Activated CD4-positive, alpha-beta T cell treated with anti-CD3 and anti-CD28 coated beads, Interleukin-2, amount 10 ng/mL, durations not matched to agents 24 days and 14 days (primary cell): ENCODE data around the gene CPED1. TPM values are rescaled to one million over a fixed set of nuclear protein-coding genes. Genes with fewer than 3 reads are reported as not detected.
A peak's percentile ranks its signal among the peaks of the same experiment; 100 is the strongest.
"Not testable (repeated sequence)": the region's sequence is repeated elsewhere in the genome, so short reads cannot be mapped to it uniquely, and the experiment has no call there.

Experiments used
- DNase-seq: peaks from one replicate; pipeline ENCODE4 v3.0.0; 2022
- H3K27ac Mint-ChIP-seq: one replicate; pipeline ENCODE4 v1.8.0; 2022; ENCODE audit warnings: mild to moderate bottlenecking, mixed read lengths
- H3K27me3 Mint-ChIP-seq: one replicate; pipeline ENCODE4 v1.8.0; 2022; ENCODE audit warnings: mixed read lengths
- H3K36me3 Mint-ChIP-seq: one replicate; pipeline ENCODE4 v1.8.0; 2022; ENCODE audit warnings: low read depth, mild to moderate bottlenecking, mixed read lengths
- H3K4me1 Mint-ChIP-seq: one replicate; pipeline ENCODE4 v1.8.0; 2021; ENCODE audit warnings: mixed read lengths
- H3K4me3 Mint-ChIP-seq: one replicate; pipeline ENCODE4 v1.8.0; 2022; ENCODE audit warnings: mild to moderate bottlenecking, moderate library complexity, mixed read lengths
- H3K9me3 Mint-ChIP-seq: one replicate; pipeline ENCODE4 v1.8.0; 2021; ENCODE audit warnings: mixed read lengths
- intact Hi-C: fragments of 100-400 bp; cut with micrococcal nuclease; formaldehyde crosslinking; loops from one replicate; pipeline ENCODE4 v1.15.1; 2023
- total RNA-seq: library from RNA; stranded (reverse); gene quantifications from 2 replicates; pipeline ENCODE4 v1.2.3, GENCODE V29; 2022

CPED1 gene
- total RNA-seq, 1 donor from 2014 or later: not detected

DNA sequence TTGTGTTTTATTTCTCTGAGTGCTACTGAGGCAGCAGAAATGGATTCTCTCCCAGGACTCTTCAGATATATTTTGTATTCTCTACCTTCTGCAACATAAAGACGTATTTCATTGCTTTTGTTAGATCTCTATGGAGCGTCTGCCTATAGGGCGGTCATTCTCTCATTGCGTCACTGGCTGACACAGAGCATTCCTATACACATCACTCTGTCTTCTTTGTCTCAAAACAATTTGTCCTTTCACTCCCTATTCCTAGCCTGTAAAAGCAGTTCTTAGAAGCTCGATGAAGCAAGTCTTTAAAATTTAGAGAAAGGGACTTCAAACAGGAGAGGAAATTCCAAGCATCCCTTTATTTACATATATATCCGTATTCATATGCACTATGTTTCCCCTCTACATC is 120.6 kb downstream of the CPED1 start:
- Mint-ChIP-seq H3K27me3 (peaks cover 22% of the 10 kb centered on the region), H3K4me3 (no peak overlapping the region), H3K27ac (no peak overlapping the region), H3K36me3 (no peaks in the 10 kb centered on the region), H3K4me1 (no peaks in the 10 kb centered on the region), H3K9me3 (no peaks in the 10 kb centered on the region)
- DNase-seq: no peak
- intact Hi-C loops: loop anchor here (5.0 to 10.0 kb wide), 2 partner anchors 302 to 886 kb away; no protein-coding TSS in a partner anchor

- no peaks in the 10 kb centered on the region for H3K9me3 Mint-ChIP-seq
- DNase-seq: no peak
- intact Hi-C loops: loop anchor here (5.0 kb wide), 1 partner anchor 1499 kb away; no protein-coding TSS in a partner anchor
- H3K36me3 Mint-ChIP-seq: no peaks in the 10 kb centered on the region
- H3K4me3 Mint-ChIP-seq: no peak overlapping the region
- peaks cover 17% of the 10 kb centered on the region for H3K27me3 Mint-ChIP-seq
- H3K4me1 Mint-ChIP-seq: no peaks in the 10 kb centered on the region
- no peak overlapping the region for H3K27ac Mint-ChIP-seq
Observed at GRCh38 chr7:121113288-121113687, 124.8 kb downstream of the CPED1 start.

GRCh38 chr7:121116396-121116795 is 127.9 kb downstream of the CPED1 start:
- no peaks in the 10 kb centered on the region for H3K9me3 Mint-ChIP-seq
- no peaks in the 10 kb centered on the region for H3K4me1 Mint-ChIP-seq
- H3K36me3 Mint-ChIP-seq: no peaks in the 10 kb centered on the region
- DNase-seq: no peak
- H3K27me3 Mint-ChIP-seq: peaks cover 7% of the 10 kb centered on the region
- no peak overlapping the region for H3K27ac Mint-ChIP-seq
- H3K4me3 Mint-ChIP-seq: no peak overlapping the region
- intact Hi-C loops: no loop called here

GRCh38 chr7:121119047-121119446 is 130.5 kb downstream of the CPED1 start:
- Mint-ChIP-seq H3K4me3 (no peak overlapping the region), H3K9me3 (no peaks in the 10 kb centered on the region), H3K27me3 (peaks cover 8% of the 10 kb centered on the region), H3K36me3 (no peaks in the 10 kb centered on the region), H3K4me1 (no peaks in the 10 kb centered on the region), H3K27ac (no peak overlapping the region)
- intact Hi-C loops: no loop called here
- no peak for DNase-seq

DNA sequence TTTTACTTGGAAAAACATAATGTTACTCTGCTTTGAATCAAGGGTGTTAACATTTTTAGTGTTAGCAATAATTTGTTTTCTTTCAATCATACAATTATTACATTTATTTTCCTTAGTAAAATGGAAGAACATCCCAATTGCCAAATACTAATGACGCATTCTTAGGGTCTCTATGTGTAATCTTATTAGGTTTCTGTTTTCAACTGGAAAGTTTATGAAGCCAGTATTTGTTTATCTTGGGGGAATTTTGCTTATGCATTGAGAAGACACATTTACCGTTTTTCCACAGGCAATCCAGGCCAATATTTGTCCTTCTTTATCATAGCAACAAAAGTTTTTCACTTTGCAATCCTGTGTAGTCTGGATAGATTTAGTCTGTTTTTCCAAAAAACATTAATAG is 134.5 kb downstream of the CPED1 start:
- no peak overlapping the region for H3K27ac Mint-ChIP-seq
- no peaks in the 10 kb centered on the region for H3K9me3 Mint-ChIP-seq
- no peaks in the 10 kb centered on the region for H3K36me3 Mint-ChIP-seq
- peaks cover 9% of the 10 kb centered on the region for H3K27me3 Mint-ChIP-seq
- H3K4me1 Mint-ChIP-seq: no peaks in the 10 kb centered on the region
- DNase-seq: no peak
- intact Hi-C loops: loop anchor here (10.0 kb wide), 1 partner anchor 422 kb away; no protein-coding TSS in a partner anchor
- no peak overlapping the region for H3K4me3 Mint-ChIP-seq

- DNase-seq, H3K27ac Mint-ChIP-seq, H3K4me1 Mint-ChIP-seq, H3K36me3 Mint-ChIP-seq, H3K9me3 Mint-ChIP-seq, H3K27me3 Mint-ChIP-seq, H3K4me3 Mint-ChIP-seq: not testable (repeated sequence)
- intact Hi-C loops: loop anchor here (5.0 to 10.0 kb wide), 2 partner anchors 212 to 419 kb away; no protein-coding TSS in a partner anchor
Observed at GRCh38 chr7:121125454-121125853, 136.9 kb downstream of the CPED1 start.

DNA sequence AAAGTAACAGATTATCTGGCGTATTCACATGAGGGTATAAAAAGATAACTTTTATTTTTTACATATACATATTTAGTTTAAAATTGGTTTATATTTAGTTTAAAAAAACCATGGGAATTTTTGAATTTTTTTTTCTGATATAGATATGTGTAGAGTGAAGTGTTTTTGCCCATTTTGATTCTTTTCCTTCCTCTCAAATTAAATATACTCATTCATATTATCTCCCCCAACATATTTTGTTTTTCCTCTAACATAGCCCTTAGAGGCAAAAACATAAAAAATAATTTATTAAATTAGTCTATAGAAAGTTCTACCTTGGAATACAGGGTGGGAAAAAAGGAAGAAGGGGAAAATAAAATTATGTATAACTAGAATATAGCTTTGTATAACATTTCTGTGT is 137.7 kb downstream of the CPED1 start:
- H3K4me1 Mint-ChIP-seq: no peaks in the 10 kb centered on the region
- no peak overlapping the region for H3K27ac Mint-ChIP-seq
- intact Hi-C loops: loop anchor here (5.0 to 10.0 kb wide), 2 partner anchors 211 to 419 kb away; no protein-coding TSS in a partner anchor
- H3K4me3 Mint-ChIP-seq: no peak overlapping the region
- no peak for DNase-seq
- H3K9me3 Mint-ChIP-seq: no peaks in the 10 kb centered on the region
- H3K27me3 Mint-ChIP-seq: peaks cover 9% of the 10 kb centered on the region
- H3K36me3 Mint-ChIP-seq: no peaks in the 10 kb centered on the region

DNA sequence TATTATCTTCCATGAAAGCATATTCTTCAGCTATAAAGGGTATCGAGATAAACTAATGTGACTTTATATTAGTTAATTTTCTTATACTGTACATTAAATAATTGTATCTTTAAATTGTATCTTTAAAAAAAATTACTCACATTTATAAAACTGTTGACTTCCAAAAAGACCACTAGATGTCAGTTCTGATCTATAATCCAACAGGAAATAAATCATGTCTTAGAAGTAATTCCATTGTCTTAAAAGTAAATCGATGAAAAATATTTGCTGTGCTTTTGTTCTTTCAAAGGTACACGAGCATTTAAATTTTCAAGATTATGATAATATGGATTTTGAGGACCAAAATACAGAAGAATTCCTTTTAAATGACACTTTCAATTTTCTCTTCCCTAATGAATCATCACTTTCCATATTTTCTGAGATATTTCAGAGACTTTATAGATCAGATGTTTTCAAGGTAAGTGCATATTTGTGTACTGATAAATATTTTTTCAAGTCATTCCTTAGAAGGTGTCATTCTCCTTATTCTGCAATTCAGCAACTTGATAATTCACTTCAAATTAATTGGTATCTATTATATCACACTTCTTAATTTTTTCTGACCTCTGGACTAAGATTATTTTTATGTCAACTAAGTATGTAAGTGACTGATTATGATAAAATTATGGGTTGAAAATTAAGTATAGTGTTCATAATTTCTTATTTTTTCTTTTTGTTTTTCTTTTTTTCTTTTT is 138.5 kb downstream of the CPED1 start:
- H3K9me3 Mint-ChIP-seq: no peaks in the 10 kb centered on the region
- no peak overlapping the region for H3K27ac Mint-ChIP-seq
- no peak for DNase-seq
- peaks cover 7% of the 10 kb centered on the region for H3K27me3 Mint-ChIP-seq
- intact Hi-C loops: loop anchor here (5.0 to 10.0 kb wide), 2 partner anchors 210 to 418 kb away; no protein-coding TSS in a partner anchor
- no peak overlapping the region for H3K4me3 Mint-ChIP-seq
- H3K4me1 Mint-ChIP-seq: no peaks in the 10 kb centered on the region
- no peaks in the 10 kb centered on the region for H3K36me3 Mint-ChIP-seq

- Mint-ChIP-seq H3K4me3 (no peak overlapping the region), H3K36me3 (no peaks in the 10 kb centered on the region), H3K4me1 (no peaks in the 10 kb centered on the region), H3K9me3 (no peaks in the 10 kb centered on the region), H3K27me3 (peaks cover 13% of the 10 kb centered on the region), H3K27ac (no peak overlapping the region)
- intact Hi-C loops: no loop called here
- DNase-seq: no peak
Observed at GRCh38 chr7:121132940-121133339, 144.4 kb downstream of the CPED1 start.

GRCh38 chr7:121133444-121133843 is 144.9 kb downstream of the CPED1 start:
- Mint-ChIP-seq H3K4me1 (peaks cover 3% of the 10 kb centered on the region), H3K27me3 (peaks cover 13% of the 10 kb centered on the region), H3K27ac (no peak overlapping the region), H3K9me3 (no peaks in the 10 kb centered on the region), H3K36me3 (no peaks in the 10 kb centered on the region), H3K4me3 (no peak overlapping the region)
- no peak for DNase-seq
- intact Hi-C loops: no loop called here

- Mint-ChIP-seq H3K27me3 (peaks cover 14% of the 10 kb centered on the region), H3K4me3 (no peak overlapping the region), H3K27ac (no peak overlapping the region), H3K36me3 (no peaks in the 10 kb centered on the region), H3K4me1 (peaks cover 8% of the 10 kb centered on the region), H3K9me3 (no peaks in the 10 kb centered on the region)
- no peak for DNase-seq
- intact Hi-C loops: no loop called here
Observed at GRCh38 chr7:121137580-121137979, 149.1 kb downstream of the CPED1 start.

DNA sequence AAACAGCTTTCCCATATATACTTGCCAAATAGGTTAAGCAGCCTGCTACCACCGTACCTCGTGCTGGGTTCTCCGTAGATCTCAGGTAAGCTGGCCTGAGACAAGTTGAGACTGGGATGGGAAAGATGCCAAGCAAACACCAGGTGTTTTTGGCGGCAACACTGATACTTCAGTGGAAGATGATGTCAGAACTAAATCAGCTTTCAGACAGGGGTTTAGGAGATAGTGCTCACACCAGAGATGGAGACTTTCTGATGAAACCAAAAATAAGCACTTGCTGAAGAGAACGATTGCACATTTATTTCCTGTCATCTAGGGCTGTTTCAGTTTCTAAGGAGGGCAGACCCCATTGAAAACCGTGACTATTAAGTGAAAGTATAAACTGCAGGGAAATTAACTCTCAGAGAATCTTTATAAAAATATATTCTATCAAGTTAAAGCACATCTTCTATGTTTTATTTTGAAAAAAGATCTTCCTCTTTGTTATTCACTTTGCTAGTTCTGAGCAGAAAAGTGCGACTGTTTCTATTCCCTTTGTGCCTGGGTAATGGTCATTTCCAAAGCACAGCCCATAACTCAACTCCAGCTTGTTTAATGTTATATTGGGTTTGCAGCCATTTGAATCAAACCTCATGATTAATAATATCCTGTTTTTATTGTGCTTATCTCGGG is 149.9 kb downstream of the CPED1 start:
- Mint-ChIP-seq H3K36me3 (no peaks in the 10 kb centered on the region), H3K4me3 (peak overlapping the region; percentile 47), H3K27ac (no peak overlapping the region), H3K27me3 (peaks cover 13% of the 10 kb centered on the region), H3K4me1 (peaks cover 8% of the 10 kb centered on the region), H3K9me3 (no peaks in the 10 kb centered on the region)
- DNase-seq: peak; percentile 59
- intact Hi-C loops: no loop called here

- Mint-ChIP-seq H3K4me1 (peaks cover 8% of the 10 kb centered on the region), H3K36me3 (no peaks in the 10 kb centered on the region), H3K27me3 (peaks cover 8% of the 10 kb centered on the region), H3K27ac (no peak overlapping the region), H3K4me3 (no peak overlapping the region), H3K9me3 (no peaks in the 10 kb centered on the region)
- DNase-seq: no peak
- intact Hi-C loops: no loop called here
Observed at GRCh38 chr7:121139427-121139826, 150.9 kb downstream of the CPED1 start.

GRCh38 chr7:121140790-121141189 is 152.3 kb downstream of the CPED1 start:
- H3K4me1 Mint-ChIP-seq: peaks cover 8% of the 10 kb centered on the region
- DNase-seq: no peak
- intact Hi-C loops: no loop called here
- peaks cover 5% of the 10 kb centered on the region for H3K27me3 Mint-ChIP-seq
- H3K36me3 Mint-ChIP-seq: no peaks in the 10 kb centered on the region
- no peak overlapping the region for H3K27ac Mint-ChIP-seq
- H3K9me3 Mint-ChIP-seq: no peaks in the 10 kb centered on the region
- H3K4me3 Mint-ChIP-seq: no peak overlapping the region
